ENCODE data around the gene FNBP1. TPM values are rescaled to one million over a fixed set of nuclear protein-coding genes. Genes with fewer than 3 reads are reported as not detected.

The FNBP1 gene
- total RNA-seq, 2 donors from 2014 or later, result 17.1 to 17.9 TPM

- H3K27me3 ChIP-seq, result no peaks in the 10 kb centered on the region
- TF ChIP-seq POLR2A (IDR thresholded peaks at IDR 0.05) (no peak), CTCF (IDR thresholded peaks at IDR 0.05) (no peak)
- DNase-seq (no peak), ATAC-seq (no peak)
- intact Hi-C loops (cut with DNase I), result no loop called here
- H3K27ac ChIP-seq, result no peak overlapping the region
- 92 to 99% methylated on average over 7 of the region's 7 CpGs for WGBS, 2 donors
- H3K36me3 ChIP-seq (replicated peaks in 1 of 2; ENCODE audit: insufficient read depth in 1 of 2, low read depth in 2 of 2), result no peaks in the 10 kb centered on the region
- no peaks in the 10 kb centered on the region for H3K9me3 ChIP-seq
- H3K4me1 ChIP-seq, result no peaks in the 10 kb centered on the region
- no peak overlapping the region for H3K4me3 ChIP-seq
Measured at GRCh38 chr9:129916707-129917106, 126.3 kb downstream of the FNBP1 start.

GRCh38 chr9:129914051-129914450 lies 128.9 kb downstream of the FNBP1 start:
- TF ChIP-seq CTCF (IDR thresholded peaks at IDR 0.05) (no peak), POLR2A (IDR thresholded peaks at IDR 0.05) (no peak)
- ATAC-seq, result no peak
- no peak overlapping the region for H3K27ac ChIP-seq
- 89 to 93% methylated on average over 5 of the region's 5 CpGs for WGBS, 2 donors
- intact Hi-C loops (cut with DNase I), result no loop called here
- no peaks in the 10 kb centered on the region for H3K27me3 ChIP-seq
- H3K36me3 ChIP-seq (replicated peaks in 1 of 2; ENCODE audit: insufficient read depth in 1 of 2, low read depth in 2 of 2), result no peaks in the 10 kb centered on the region
- no peaks in the 10 kb centered on the region for H3K4me1 ChIP-seq
- no peaks in the 10 kb centered on the region for H3K9me3 ChIP-seq
- DNase-seq, result no peak
- no peak overlapping the region for H3K4me3 ChIP-seq

- DNase-seq, result peak in 1 of 4 donors; percentile 44
- no peaks in the 10 kb centered on the region for H3K36me3 ChIP-seq (replicated peaks in 1 of 2; ENCODE audit: insufficient read depth in 1 of 2, low read depth in 2 of 2)
- H3K9me3 ChIP-seq, result no peaks in the 10 kb centered on the region
- no peak overlapping the region for H3K27ac ChIP-seq
- no peaks in the 10 kb centered on the region for H3K4me1 ChIP-seq
- no peaks in the 10 kb centered on the region for H3K27me3 ChIP-seq
- no peak overlapping the region for H3K4me3 ChIP-seq
- ATAC-seq, result no peak
- WGBS, 2 donors, result 83 to 89% methylated on average over 15 of the region's 15 CpGs
- TF ChIP-seq CTCF (IDR thresholded peaks at IDR 0.05) (no peak), POLR2A (IDR thresholded peaks at IDR 0.05) (no peak)
- intact Hi-C loops (cut with DNase I), result no loop called here
Measured at GRCh38 chr9:129910628-129911567, 132.1 kb downstream of the FNBP1 start.

- H3K4me3 ChIP-seq, result no peak overlapping the region
- no peaks in the 10 kb centered on the region for H3K4me1 ChIP-seq
- no peaks in the 10 kb centered on the region for H3K27me3 ChIP-seq
- TF ChIP-seq CTCF (IDR thresholded peaks at IDR 0.05) (no peak), POLR2A (IDR thresholded peaks at IDR 0.05) (no peak)
- H3K36me3 ChIP-seq (replicated peaks in 1 of 2; ENCODE audit: insufficient read depth in 1 of 2, low read depth in 2 of 2), result no peaks in the 10 kb centered on the region
- ATAC-seq (no peak), DNase-seq (no peak)
- H3K27ac ChIP-seq, result no peak overlapping the region
- intact Hi-C loops (cut with DNase I), result no loop called here
- H3K9me3 ChIP-seq, result no peaks in the 10 kb centered on the region
- 95 to 97% methylated on average over 9 of the region's 9 CpGs for WGBS, 2 donors
Measured at GRCh38 chr9:129909851-129910250, 133.1 kb downstream of the FNBP1 start.

GRCh38 chr9:129908906-129909305 lies 134.1 kb downstream of the FNBP1 start:
- Histone ChIP-seq H3K36me3 (replicated peaks in 1 of 2; ENCODE audit: insufficient read depth in 1 of 2, low read depth in 2 of 2) (no peaks in the 10 kb centered on the region), H3K27me3 (no peaks in the 10 kb centered on the region), H3K4me1 (no peaks in the 10 kb centered on the region), H3K9me3 (no peaks in the 10 kb centered on the region), H3K27ac (no peak overlapping the region), H3K4me3 (no peak overlapping the region)
- ATAC-seq, result no peak
- no peak for DNase-seq
- intact Hi-C loops (cut with DNase I), result no loop called here
- no peak for TF ChIP-seq POLR2A (IDR thresholded peaks at IDR 0.05)
- no peak for TF ChIP-seq CTCF (IDR thresholded peaks at IDR 0.05)
- 79 to 81% methylated on average over 4 of the region's 4 CpGs for WGBS, 2 donors

Data from body of pancreas (tissue), 4 donors.